Esophagus muscularis mucosa (tissue), 3 donors: Measurements from ENCODE around the gene IGFN1.

ENCODE experiments used
- CTCF ChIP-seq, 3 experiments: fragments of 200-600 bp in 2 of 3; fragments of 450-650 bp in 1 of 3; sonication (generic) in 2 of 3; IDR thresholded peaks; one replicate each; pipeline ENCODE4 v1.5.1; 2017 to 2019; ENCODE audit warnings: antibody characterized with exemption in 3 of 3, mild to moderate bottlenecking in 2 of 3, moderate library complexity in 1 of 3
- POLR2A ChIP-seq: fragments of 450-650 bp; IDR thresholded peaks from one replicate; pipeline ENCODE4 v1.6.1; 2017; ENCODE audit warnings: antibody characterized with exemption, moderate library complexity, mild to moderate bottlenecking, low read depth
- POLR2AphosphoS5 ChIP-seq, 2 donors: sonication (generic); formaldehyde crosslinking; IDR thresholded peaks; one replicate each; pipeline ENCODE4 v1.6.1; 2017; ENCODE audit warnings: antibody characterized with exemption in 2 of 2

- TF ChIP-seq CTCF (IDR thresholded peaks at IDR 0.05) (no peak), POLR2AphosphoS5 (IDR thresholded peaks at IDR 0.05) (no peak), POLR2A (no peak)
These were observed 69.6 kb downstream of the IGFN1 start for GRCh38 chr1:201260236-201260590.
